Skeletal muscle satellite cell (primary cell): ENCODE results near the gene CXCL8.
"Not testable (repeated sequence)": the region's sequence is repeated elsewhere in the genome, so short reads cannot be mapped to it uniquely, and the experiment has no call there.

ENCODE experiments used
- H3K27me3 ChIP-seq: 2 replicates; pipeline ENCODE4 v1.7.0; 2013; ENCODE audit warnings: low read length; ENCODE audit not compliant: control insufficient read depth, insufficient read depth
- H3K36me3 ChIP-seq: 2 replicates; pipeline ENCODE4 v1.7.0; 2013; ENCODE audit warnings: mild to moderate bottlenecking, control low read depth, low read length; ENCODE audit not compliant: insufficient read depth
- H3K4me1 ChIP-seq: 2 replicates; pipeline ENCODE4 v1.7.0; 2013; ENCODE audit warnings: low read length; ENCODE audit not compliant: control insufficient read depth, insufficient read depth
- H3K4me2 ChIP-seq: 2 replicates; pipeline ENCODE4 v1.7.0; 2013; ENCODE audit warnings: mild to moderate bottlenecking, low read length
- H3K4me3 ChIP-seq: 2 replicates; pipeline ENCODE4 v1.7.0; 2013; ENCODE audit warnings: low read length
- H3K9ac ChIP-seq: 2 replicates; pipeline ENCODE4 v1.7.0; 2013; ENCODE audit warnings: mild to moderate bottlenecking, low read depth, low read length, moderate library complexity
- H3K9me3 ChIP-seq: replicated peaks from 2 replicates; pipeline ENCODE4 v1.7.0; 2013; ENCODE audit warnings: mild to moderate bottlenecking, control low read depth, low read length

CXCL8 gene

DNA sequence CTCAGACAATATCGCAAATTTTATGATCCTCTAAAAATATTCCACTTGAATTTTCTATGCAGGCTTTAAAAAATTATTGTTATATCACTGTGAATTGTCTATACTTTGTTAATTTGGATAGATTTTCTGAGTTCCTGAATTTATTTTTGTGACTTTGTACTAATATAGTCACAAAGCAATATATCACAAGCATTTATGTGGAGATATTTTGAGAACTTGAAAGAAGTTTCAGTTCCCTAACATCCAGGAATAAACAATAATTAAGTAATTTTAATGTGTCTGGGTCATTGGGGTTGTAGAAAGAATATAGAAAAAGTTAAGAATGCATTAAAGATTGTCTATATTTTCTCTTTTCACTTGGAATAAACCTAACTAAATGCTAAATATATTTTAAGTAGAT, 32.0 kb downstream of the CXCL8 start:
- no peaks in the 10 kb centered on the region for H3K36me3 ChIP-seq
- no peaks in the 10 kb centered on the region for H3K9me3 ChIP-seq
- no peaks in the 10 kb centered on the region for H3K27me3 ChIP-seq
- no peak overlapping the region for H3K4me3 ChIP-seq
- peaks cover 25% of the 10 kb centered on the region for H3K4me1 ChIP-seq
- no peak overlapping the region for H3K4me2 ChIP-seq
- H3K9ac ChIP-seq, result no peak overlapping the region

DNA sequence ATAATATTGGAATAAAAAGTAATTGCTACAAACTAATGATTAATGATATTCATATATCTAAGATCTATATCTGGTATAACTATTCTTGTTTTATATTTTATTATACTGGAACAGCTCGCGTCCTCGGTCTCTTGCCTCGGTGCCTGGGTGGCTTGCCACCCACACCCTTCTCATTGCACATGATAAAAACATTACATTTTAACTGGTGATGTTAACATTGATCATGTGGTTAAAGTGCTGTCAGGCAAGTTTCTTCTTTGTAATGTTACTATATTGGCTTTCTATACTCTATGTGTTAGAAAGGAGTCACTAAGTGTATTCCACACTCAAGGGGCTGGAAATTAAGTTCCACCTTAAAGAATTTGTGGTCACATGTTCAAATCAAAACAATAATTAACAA, 34.0 kb downstream of the CXCL8 start:
- H3K27me3 ChIP-seq, H3K9me3 ChIP-seq, H3K4me3 ChIP-seq, H3K4me2 ChIP-seq, H3K36me3 ChIP-seq, H3K9ac ChIP-seq: not testable (repeated sequence)
- H3K4me1 ChIP-seq, result peaks cover 34% of the 10 kb centered on the region

DNA sequence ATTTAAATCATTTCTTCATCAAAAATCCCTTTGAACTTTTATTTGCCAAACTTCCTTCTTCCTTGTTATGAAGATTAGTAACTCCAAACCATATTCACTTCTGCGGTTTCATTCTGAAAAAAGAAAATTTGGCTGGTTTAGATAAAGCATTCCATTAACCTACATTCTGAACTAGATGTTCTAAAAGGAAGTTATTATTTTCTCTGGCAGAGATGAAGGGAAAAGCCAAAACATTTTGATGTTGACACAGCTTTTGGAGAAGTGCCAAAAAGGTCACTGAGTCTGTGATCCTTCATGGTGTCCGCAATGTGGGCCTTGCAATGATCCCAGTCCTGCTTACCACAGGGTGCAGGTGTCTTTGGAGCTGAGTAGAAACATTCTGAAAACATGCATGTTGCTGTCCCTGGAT, 36.0 kb downstream of the CXCL8 start:
- Histone ChIP-seq H3K4me3 (no peak overlapping the region), H3K4me1 (peaks cover 34% of the 10 kb centered on the region), H3K27me3 (no peaks in the 10 kb centered on the region), H3K9ac (peak overlapping the region; percentile 28), H3K36me3 (no peaks in the 10 kb centered on the region), H3K4me2 (no peak overlapping the region), H3K9me3 (no peaks in the 10 kb centered on the region)

GRCh38 chr4:73777612-73778011, 37.2 kb downstream of the CXCL8 start:
- H3K4me2 ChIP-seq, result no peak overlapping the region
- H3K27me3 ChIP-seq, result no peaks in the 10 kb centered on the region
- no peaks in the 10 kb centered on the region for H3K9me3 ChIP-seq
- H3K4me3 ChIP-seq, result no peak overlapping the region
- H3K4me1 ChIP-seq, result peaks cover 34% of the 10 kb centered on the region
- H3K36me3 ChIP-seq, result no peaks in the 10 kb centered on the region
- peak overlapping the region; percentile 4 for H3K9ac ChIP-seq

- Histone ChIP-seq H3K4me1 (peaks cover 28% of the 10 kb centered on the region), H3K36me3 (no peaks in the 10 kb centered on the region), H3K9ac (no peak overlapping the region), H3K4me2 (no peak overlapping the region), H3K27me3 (no peaks in the 10 kb centered on the region), H3K9me3 (no peaks in the 10 kb centered on the region), H3K4me3 (no peak overlapping the region)
Measured at GRCh38 chr4:73780243-73780642, 39.9 kb downstream of the CXCL8 start.

DNA sequence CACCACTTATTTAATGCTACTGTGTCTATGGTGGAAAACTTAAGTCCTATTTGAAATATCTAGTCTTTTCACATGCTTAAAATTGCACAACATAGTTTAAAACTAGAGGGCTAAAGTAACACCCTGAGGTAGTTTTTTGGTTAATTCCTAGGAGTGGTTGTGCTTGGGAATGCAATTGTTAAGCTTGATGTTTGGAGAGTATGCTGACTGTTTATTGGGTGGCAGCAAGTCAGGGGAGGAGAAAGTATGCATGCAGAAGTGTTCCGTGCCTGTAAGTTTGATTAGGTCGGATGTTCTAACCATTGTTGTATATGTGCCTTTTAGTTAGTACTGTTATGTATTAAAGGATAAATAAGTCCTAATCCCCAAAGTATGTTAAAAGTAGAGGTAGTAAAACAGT, 40.5 kb downstream of the CXCL8 start:
- no peak overlapping the region for H3K4me3 ChIP-seq
- no peak overlapping the region for H3K4me2 ChIP-seq
- H3K9ac ChIP-seq, result no peak overlapping the region
- H3K4me1 ChIP-seq, result peaks cover 25% of the 10 kb centered on the region
- no peaks in the 10 kb centered on the region for H3K36me3 ChIP-seq
- no peaks in the 10 kb centered on the region for H3K9me3 ChIP-seq
- no peaks in the 10 kb centered on the region for H3K27me3 ChIP-seq

DNA sequence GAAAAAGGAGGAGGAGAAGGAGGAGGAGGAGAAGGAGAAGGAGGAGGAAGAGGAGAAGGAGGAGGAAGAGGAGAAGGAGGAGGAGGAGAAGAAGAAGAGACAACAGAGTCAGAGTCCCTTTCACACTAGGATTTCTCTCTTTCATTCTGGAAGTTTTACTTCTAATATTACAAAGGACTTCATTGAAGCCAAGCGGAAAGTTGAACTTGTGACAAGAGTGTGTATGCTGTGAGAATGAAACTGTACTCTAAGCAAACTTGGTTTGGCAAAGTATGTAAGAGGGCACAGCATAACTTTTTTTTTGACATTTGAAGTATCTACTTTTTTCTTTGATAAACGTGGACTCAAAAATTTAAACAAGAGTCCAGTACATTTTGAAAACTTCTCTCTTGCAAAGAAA, 48.0 kb downstream of the CXCL8 start:
- Histone ChIP-seq H3K4me3 (no peak overlapping the region), H3K4me2 (no peak overlapping the region), H3K36me3 (no peaks in the 10 kb centered on the region), H3K27me3 (no peaks in the 10 kb centered on the region), H3K9ac (no peak overlapping the region), H3K9me3 (no peaks in the 10 kb centered on the region), H3K4me1 (peaks cover 6% of the 10 kb centered on the region)
